Daoy (cell line): ENCODE data around the gene GZMB. TPM values are rescaled to one million over a fixed set of nuclear protein-coding genes. Genes with fewer than 3 reads are reported as not detected.

Experiments
- total RNA-seq: library from RNA; depleted of rRNA; stranded (reverse); fragments of >200 nt; shearing (Covaris generic); gene quantifications from 2 replicates; pipeline ENCODE4 v1.2.3, GENCODE V29; 2014; rRNA removed

Gene GZMB
- total RNA-seq, 1 experiment from 2014 or later: not detected

Other genes starting within 250 kb of the GZMB start
- 0.33 and 0.57 TPM in 2 replicates for gene NYNRIN, start 235.2 kb downstream of the GZMB start, total RNA-seq
- gene CBLN3, start 204.5 kb downstream of the GZMB start, total RNA-seq: not detected in 2 replicates
- 22.4 and 29.4 TPM in 2 replicates for gene KHNYN, start 204.2 kb downstream of the GZMB start, total RNA-seq
- gene SDR39U1, start 191.4 kb downstream of the GZMB start, total RNA-seq: 9.3 and 10.0 TPM in 2 replicates
- not detected in 2 replicates for gene CMA1, start 125.9 kb downstream of the GZMB start, total RNA-seq
- not detected in 2 replicates for gene CTSG, start 57.9 kb downstream of the GZMB start, total RNA-seq
- not detected in 2 replicates for gene GZMH, start 24.5 kb downstream of the GZMB start, total RNA-seq